GM03348 (cell line): ENCODE measurements around the gene SDR39U1.

Experiments used
- DNase-seq: peaks from one replicate; pipeline ENCODE4 v3.0.0; 2012; ENCODE audit warnings: low spot score

The SDR39U1 gene

GRCh38 chr14:24429395-24430142 is 13.0 kb downstream of the SDR39U1 start, which contains the start of the genes CBLN3 and KHNYN:
Gene CBLN3 (minus strand): TSS chr14:24429668. CDS start chr14:24429054, 614 bp downstream.
Gene KHNYN (plus strand): TSS chr14:24429954. CDS start chr14:24430731, 777 bp downstream.
- peak; percentile 97 for DNase-seq

- DNase-seq = no peak
Measured at GRCh38 chr14:24428628-24429394, 13.8 kb downstream of the SDR39U1 start.

- no peak for DNase-seq
Measured at GRCh38 chr14:24427537-24428508, 14.8 kb downstream of the SDR39U1 start.

GRCh38 chr14:24426912-24427536 is 15.6 kb downstream of the SDR39U1 start:
- DNase-seq = no peak

GRCh38 chr14:24426150-24426911 is 16.2 kb downstream of the SDR39U1 start:
- no peak for DNase-seq

- DNase-seq = peak; percentile 74
Measured at GRCh38 chr14:24425704-24426103, 16.9 kb downstream of the SDR39U1 start.

GRCh38 chr14:24422694-24423601 is 19.6 kb downstream of the SDR39U1 start:
- DNase-seq = no peak

GRCh38 chr14:24422261-24422660 is 20.3 kb downstream of the SDR39U1 start:
- no peak for DNase-seq

- no peak for DNase-seq
Measured at GRCh38 chr14:24418492-24418873, 24.1 kb downstream of the SDR39U1 start.

- no peak for DNase-seq
Measured at GRCh38 chr14:24417832-24418491, 24.6 kb downstream of the SDR39U1 start.

GRCh38 chr14:24416932-24417619 is 25.5 kb downstream of the SDR39U1 start:
- DNase-seq = no peak

- no peak for DNase-seq
Measured at GRCh38 chr14:24416254-24416931, 26.2 kb downstream of the SDR39U1 start.

GRCh38 chr14:24415421-24416253 is 26.9 kb downstream of the SDR39U1 start:
- no peak for DNase-seq

- DNase-seq = no peak
Measured at GRCh38 chr14:24414732-24415420, 27.7 kb downstream of the SDR39U1 start.

- no peak for DNase-seq
Measured at GRCh38 chr14:24414077-24414476, 28.5 kb downstream of the SDR39U1 start.
